GM12878 (cell line): ENCODE data around the gene SPOCK1. TPM values are rescaled to one million over a fixed set of nuclear protein-coding genes. Genes with fewer than 3 reads are reported as not detected.

Experiments used
- ATAC-seq: fragments of 200-7000 bp; cut with Tn5 transposase; 3 replicates; pipeline ENCODE4 v1.9.1; 2020; ENCODE audit warnings: mild to moderate bottlenecking, moderate library complexity
- BruUV-seq: library from RNA; stranded (reverse); fragments of 400-500 nt; replicated peaks from 2 replicates; lab custom pipeline; 2021; lab: Mats Ljungman, UMichigan
- CTCF ChIA-PET: fragments of 300-600 bp; sonication (Branson Sonifier 250); formaldehyde crosslinking; extraction: SDS; loops from one replicate; lab custom pipeline; 2021; ENCODE audit warnings: inconsistent platforms; lab: Yijun Ruan, JAX
- POLR2A ChIA-PET: fragments of 350-600 bp; formaldehyde crosslinking; extraction: SDS; loops from one replicate; lab custom pipeline; 2021; ENCODE audit warnings: inconsistent platforms; lab: Charles Lee
- RAD21 ChIA-PET: fragments of 300-600 bp; sonication (Branson Sonifier 250); formaldehyde crosslinking; loops from one replicate; lab custom pipeline; 2023; ENCODE audit warnings: antibody characterized with exemption; ENCODE audit not compliant: unreplicated experiment; lab: Charles Lee
- SMC1A ChIA-PET: fragments of 300-600 bp; sonication (Branson Sonifier 250); formaldehyde crosslinking; loops from one replicate; lab custom pipeline; 2023; ENCODE audit not compliant: unreplicated experiment, uncharacterized antibody; lab: Charles Lee
- DNase-seq: peaks from one replicate; pipeline ENCODE4 v3.0.0-alpha.2; 2011; ENCODE audit warnings: low read depth, low spot score
- FAIRE-seq: peaks from 3 replicates; lab custom pipeline; 2011; peaks lifted over from hg19 to GRCh38; lab: Jason Lieb, UNC
- H2AFZ ChIP-seq: 2 replicates; pipeline ENCODE4 v1.6.0; 2011; ENCODE audit warnings: low read depth, low read length, control low read depth; ENCODE audit not compliant: control insufficient read depth
- H3K27ac ChIP-seq: 2 replicates; pipeline ENCODE4 v1.5.1; 2011; ENCODE audit warnings: control low read depth; ENCODE audit not compliant: control insufficient read depth, insufficient read depth
- H3K27me3 ChIP-seq, 2 experiments: replicated peaks in 1 of 2; 2 replicates each; pipeline versions ENCODE4 v1.6.0 to v1.6.1; 2011; ENCODE audit warnings: low read length in 1 of 2; ENCODE audit not compliant: control insufficient read depth in 2 of 2, insufficient read depth in 2 of 2
- H3K36me3 ChIP-seq, 2 experiments: 2 replicates each; pipeline ENCODE4 v1.5.1; 2011; ENCODE audit warnings: low read length in 1 of 2; ENCODE audit not compliant: control insufficient read depth in 2 of 2, insufficient read depth in 2 of 2
- H3K4me1 ChIP-seq: 2 replicates; pipeline ENCODE4 v1.6.1; 2011; ENCODE audit warnings: mild to moderate bottlenecking, low read length, moderate library complexity, mixed read lengths; ENCODE audit not compliant: control insufficient read depth, insufficient read depth
- H3K4me2 ChIP-seq: 2 replicates; pipeline ENCODE4 v1.6.0; 2011; ENCODE audit warnings: control low read depth; ENCODE audit not compliant: control insufficient read depth, insufficient read depth
- H3K4me3 ChIP-seq: fragments of 200-600 bp; sonication (generic); 2 replicates; pipeline ENCODE4 v1.5.1; 2016
- H3K79me2 ChIP-seq: 2 replicates; pipeline ENCODE4 v1.6.0; 2011; ENCODE audit warnings: low read length; ENCODE audit not compliant: control insufficient read depth, insufficient read depth
- H3K9ac ChIP-seq: 2 replicates; pipeline ENCODE4 v1.8.0; 2011; ENCODE audit warnings: low read length, control low read depth, mixed read lengths; ENCODE audit not compliant: control insufficient read depth, insufficient read depth
- H3K9me3 ChIP-seq: replicated peaks from 3 replicates; pipeline ENCODE4 v1.5.1; 2011; ENCODE audit warnings: mild to moderate bottlenecking, low read length; ENCODE audit not compliant: control insufficient read depth, insufficient read depth
- H4K20me1 ChIP-seq: 2 replicates; pipeline ENCODE4 v1.6.0; 2011; ENCODE audit not compliant: control insufficient read depth, insufficient read depth
- CBX3 ChIP-seq: fragments of 200-600 bp; sonication (generic); IDR thresholded peaks from 2 replicates; pipeline ENCODE4 v1.6.1; 2016; ENCODE audit warnings: low read depth, borderline replicate concordance
- CHD2 ChIP-seq: IDR thresholded peaks from 2 replicates; pipeline ENCODE4 v1.6.1; 2011; ENCODE audit warnings: low read depth, low read length, improper control_type of control experiment, borderline replicate concordance
- HDGF ChIP-seq: fragments of 450-650 bp; IDR thresholded peaks from 2 replicates; pipeline ENCODE4 v1.6.1; 2016; ENCODE audit warnings: antibody characterized with exemption
- MEF2A ChIP-seq: IDR thresholded peaks from 2 replicates; pipeline ENCODE4 v1.6.1; 2011; ENCODE audit warnings: low read depth, mild to moderate bottlenecking, low read length, moderate library complexity; ENCODE audit not compliant: insufficient read depth
- NR2F1 ChIP-seq: fragments of 450-650 bp; conservative IDR thresholded peaks from 2 replicates; pipeline ENCODE4 v1.6.1; 2017; ENCODE audit warnings: mild to moderate bottlenecking
- NRF1 ChIP-seq: conservative IDR thresholded peaks from 2 replicates; pipeline ENCODE4 v1.6.1; 2011; ENCODE audit warnings: mild to moderate bottlenecking, low read depth, low read length, improper control_type of control experiment
- PAX8 ChIP-seq: fragments of 450-650 bp; IDR thresholded peaks from 2 replicates; pipeline ENCODE4 v1.6.1; 2017; ENCODE audit warnings: mild to moderate bottlenecking, moderate library complexity
- POLR2AphosphoS5 ChIP-seq: IDR thresholded peaks from 2 replicates; pipeline ENCODE4 v1.6.1; 2011; ENCODE audit warnings: mild to moderate bottlenecking, low read length, inconsistent platforms
- RBBP5 ChIP-seq: fragments of 200-600 bp; sonication (generic); conservative IDR thresholded peaks from 2 replicates; pipeline ENCODE4 v1.6.1; 2016
- RCOR1 ChIP-seq: conservative IDR thresholded peaks from 2 replicates; pipeline ENCODE4 v1.6.1; 2012; ENCODE audit warnings: low read depth, low read length, improper control_type of control experiment
- SIN3A ChIP-seq: IDR thresholded peaks from 2 replicates; pipeline ENCODE4 v1.6.1; 2012; ENCODE audit warnings: low read depth, low read length, improper control_type of control experiment
- SRF ChIP-seq, 2 experiments: IDR thresholded peaks; 2 replicates each; pipeline ENCODE4 v1.6.1; 2011; ENCODE audit warnings: low read depth in 2 of 2, low read length in 2 of 2, mild to moderate bottlenecking in 1 of 2, moderate library complexity in 1 of 2
- TARDBP ChIP-seq: IDR thresholded peaks from 2 replicates; pipeline ENCODE4 v1.6.1; 2016; ENCODE audit warnings: borderline replicate concordance
- TCF12 ChIP-seq: IDR thresholded peaks from 2 replicates; pipeline ENCODE4 v1.6.1; 2011; ENCODE audit warnings: low read depth, mild to moderate bottlenecking, low read length
- TCF3 ChIP-seq: IDR thresholded peaks from 2 replicates; pipeline ENCODE4 v1.6.1; 2012; ENCODE audit warnings: low read depth, mild to moderate bottlenecking, low read length, borderline replicate concordance; ENCODE audit not compliant: insufficient read depth
- WGBS: methylation state at CpG from one replicate; pipeline ENCODE4 v1.1.6; 2016; ENCODE audit warnings: low lambda C conversion rate; ENCODE audit not compliant: insufficient replicate concordance, insufficient coverage; ENCODE audit errors: missing lambda C conversion rate; 5-methylcytosine and 5-hydroxymethylcytosine counted together
- in situ Hi-C: fragments of 300-500 bp; cut with MboI; formaldehyde crosslinking; loops from 9 replicates; pipeline ENCODE4 v1.14.3; 2018; ENCODE audit warnings: mixed read lengths
- intact Hi-C: fragments of 100-400 bp; cut with micrococcal nuclease; formaldehyde crosslinking; loops from one replicate; pipeline ENCODE4 v1.14.2; 2022; ENCODE audit not compliant: unreplicated experiment
- polyA plus RNA-seq, 11 experiments: library from polyadenylated mRNA; depleted of rRNA in 4 of 11; unstranded in 6 of 11; stranded (reverse) in 5 of 11; fragments of >200 nt; fragmentation: Nextera tagmentation in 4 of 11; fragmentation: Illumina TruSeq in 1 of 11; extraction: Ambion mirVana in 4 of 11; extraction: Trizol in 1 of 11; gene quantifications; 1 replicate in 1 of 11; 2 replicates in 10 of 11; pipeline versions ENCODE4 v1.2.1 to v1.2.3, GENCODE V29; 2011 to 2016; ENCODE audit warnings: inconsistent platforms in 2 of 11, missing spikeins in 2 of 11, low read depth in 1 of 11
- total RNA-seq, 4 experiments: library from RNA; depleted of rRNA in 3 of 4; stranded (reverse); fragments of >200 nt in 3 of 4; fragmentation: Illumina TruSeq in 1 of 4; extraction: Trizol in 1 of 4; gene quantifications; 2 replicates each; pipeline versions ENCODE4 v1.2.1 to v1.2.3, GENCODE V29; 2013 to 2021
- TF ChIP-seq, protein P1 (sequence below): fragments of 450-650 bp; IDR thresholded peaks from 2 replicates; pipeline ENCODE4 v1.6.1; 2016; ENCODE audit warnings: mild to moderate bottlenecking, moderate library complexity, borderline replicate concordance
- TF ChIP-seq, protein P2 (sequence below), 3 experiments: IDR thresholded peaks in 2 of 3; conservative IDR thresholded peaks in 1 of 3; 2 replicates each; pipeline ENCODE4 v1.5.1; 2011; ENCODE audit warnings: low read depth in 3 of 3, low read length in 3 of 3, mild to moderate bottlenecking in 3 of 3, control low read depth in 2 of 3, moderate library complexity in 2 of 3, inconsistent platforms in 1 of 3, mixed read lengths in 1 of 3; ENCODE audit not compliant: control insufficient read depth in 2 of 3, insufficient read depth in 1 of 3; ENCODE audit errors: extremely low read depth in 1 of 3
- TF ChIP-seq, protein P3 (sequence below): fragments of 150-350 bp; IDR thresholded peaks from 2 replicates; pipeline ENCODE4 v1.6.1; 2016; ENCODE audit warnings: low read depth, low read length

The SPOCK1 gene
- total and polyA plus RNA-seq, 10 of the 15 experiments (the other 5 are each of a cell fraction or from before 2014, with no cell fraction given): 0.06 to 0.68 (median 0.25) TPM; not detected in 3

DNA sequence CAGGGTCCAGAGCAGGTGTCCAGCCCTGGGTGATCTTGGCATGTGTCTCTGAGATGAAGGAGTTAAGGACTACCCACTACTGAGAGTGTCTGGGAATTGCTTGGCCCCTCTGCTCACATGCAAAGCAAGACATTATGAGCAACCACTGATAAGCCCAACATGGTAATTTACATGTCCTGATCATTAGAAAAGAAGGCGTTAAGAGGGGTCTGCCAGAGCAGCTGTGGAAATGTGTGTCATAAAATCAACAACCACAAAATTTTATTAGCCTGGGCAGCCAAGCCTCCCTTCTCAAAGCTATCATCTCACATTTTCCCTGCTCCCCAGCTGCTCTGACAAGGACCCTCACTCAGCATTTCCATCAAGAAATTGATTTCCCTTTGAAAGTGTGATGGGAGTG lies 351.0 kb downstream of the SPOCK1 start:
- BruUV-seq: no TSS peak
- POLR2A ChIA-PET: no interaction called here
- no peak overlapping the region for H2AFZ ChIP-seq
- in situ Hi-C loops: no loop called here
- no peak for ATAC-seq
- H3K27ac ChIP-seq: no peak overlapping the region
- H3K9me3 ChIP-seq: no peaks in the 10 kb centered on the region
- no peak for FAIRE-seq
- H3K36me3 ChIP-seq: no peaks in the 10 kb centered on the region
- SMC1A ChIA-PET: no interaction called here
- DNase-seq: no peak
- RAD21 ChIA-PET: no interaction called here
- no peak overlapping the region for H3K4me3 ChIP-seq
- no peak overlapping the region for H3K9ac ChIP-seq
- H3K79me2 ChIP-seq: no peaks in the 10 kb centered on the region
- H4K20me1 ChIP-seq: no peaks in the 10 kb centered on the region
- H3K4me1 ChIP-seq: no peaks in the 10 kb centered on the region
- no peaks in the 10 kb centered on the region; a peak in 1 of 4 replicates for H3K27me3 ChIP-seq
- 0% methylated on average over 1 of the region's 1 CpG for WGBS
- no peak overlapping the region for H3K4me2 ChIP-seq
- CTCF ChIA-PET: no interaction called here
- intact Hi-C loops: no loop called here
- no peak for TF ChIP-seq RBBP5
- no peak for TF ChIP-seq TCF3
- TF ChIP-seq NR2F1: no peak
- TF ChIP-seq TARDBP: no peak
- TF ChIP-seq POLR2AphosphoS5: no peak
- TF ChIP-seq NRF1: no peak
- TF ChIP-seq MEF2A: no peak
- TF ChIP-seq, protein P1, sequence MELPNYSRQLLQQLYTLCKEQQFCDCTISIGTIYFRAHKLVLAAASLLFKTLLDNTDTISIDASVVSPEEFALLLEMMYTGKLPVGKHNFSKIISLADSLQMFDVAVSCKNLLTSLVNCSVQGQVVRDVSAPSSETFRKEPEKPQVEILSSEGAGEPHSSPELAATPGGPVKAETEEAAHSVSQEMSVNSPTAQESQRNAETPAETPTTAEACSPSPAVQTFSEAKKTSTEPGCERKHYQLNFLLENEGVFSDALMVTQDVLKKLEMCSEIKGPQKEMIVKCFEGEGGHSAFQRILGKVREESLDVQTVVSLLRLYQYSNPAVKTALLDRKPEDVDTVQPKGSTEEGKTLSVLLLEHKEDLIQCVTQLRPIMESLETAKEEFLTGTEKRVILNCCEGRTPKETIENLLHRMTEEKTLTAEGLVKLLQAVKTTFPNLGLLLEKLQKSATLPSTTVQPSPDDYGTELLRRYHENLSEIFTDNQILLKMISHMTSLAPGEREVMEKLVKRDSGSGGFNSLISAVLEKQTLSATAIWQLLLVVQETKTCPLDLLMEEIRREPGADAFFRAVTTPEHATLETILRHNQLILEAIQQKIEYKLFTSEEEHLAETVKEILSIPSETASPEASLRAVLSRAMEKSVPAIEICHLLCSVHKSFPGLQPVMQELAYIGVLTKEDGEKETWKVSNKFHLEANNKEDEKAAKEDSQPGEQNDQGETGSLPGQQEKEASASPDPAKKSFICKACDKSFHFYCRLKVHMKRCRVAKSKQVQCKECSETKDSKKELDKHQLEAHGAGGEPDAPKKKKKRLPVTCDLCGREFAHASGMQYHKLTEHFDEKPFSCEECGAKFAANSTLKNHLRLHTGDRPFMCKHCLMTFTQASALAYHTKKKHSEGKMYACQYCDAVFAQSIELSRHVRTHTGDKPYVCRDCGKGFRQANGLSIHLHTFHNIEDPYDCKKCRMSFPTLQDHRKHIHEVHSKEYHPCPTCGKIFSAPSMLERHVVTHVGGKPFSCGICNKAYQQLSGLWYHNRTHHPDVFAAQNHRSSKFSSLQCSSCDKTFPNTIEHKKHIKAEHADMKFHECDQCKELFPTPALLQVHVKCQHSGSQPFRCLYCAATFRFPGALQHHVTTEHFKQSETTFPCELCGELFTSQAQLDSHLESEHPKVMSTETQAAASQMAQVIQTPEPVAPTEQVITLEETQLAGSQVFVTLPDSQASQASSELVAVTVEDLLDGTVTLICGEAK: no peak
- no peak for TF ChIP-seq CBX3
- TF ChIP-seq SIN3A: no peak
- TF ChIP-seq PAX8: no peak
- TF ChIP-seq, protein P2, sequence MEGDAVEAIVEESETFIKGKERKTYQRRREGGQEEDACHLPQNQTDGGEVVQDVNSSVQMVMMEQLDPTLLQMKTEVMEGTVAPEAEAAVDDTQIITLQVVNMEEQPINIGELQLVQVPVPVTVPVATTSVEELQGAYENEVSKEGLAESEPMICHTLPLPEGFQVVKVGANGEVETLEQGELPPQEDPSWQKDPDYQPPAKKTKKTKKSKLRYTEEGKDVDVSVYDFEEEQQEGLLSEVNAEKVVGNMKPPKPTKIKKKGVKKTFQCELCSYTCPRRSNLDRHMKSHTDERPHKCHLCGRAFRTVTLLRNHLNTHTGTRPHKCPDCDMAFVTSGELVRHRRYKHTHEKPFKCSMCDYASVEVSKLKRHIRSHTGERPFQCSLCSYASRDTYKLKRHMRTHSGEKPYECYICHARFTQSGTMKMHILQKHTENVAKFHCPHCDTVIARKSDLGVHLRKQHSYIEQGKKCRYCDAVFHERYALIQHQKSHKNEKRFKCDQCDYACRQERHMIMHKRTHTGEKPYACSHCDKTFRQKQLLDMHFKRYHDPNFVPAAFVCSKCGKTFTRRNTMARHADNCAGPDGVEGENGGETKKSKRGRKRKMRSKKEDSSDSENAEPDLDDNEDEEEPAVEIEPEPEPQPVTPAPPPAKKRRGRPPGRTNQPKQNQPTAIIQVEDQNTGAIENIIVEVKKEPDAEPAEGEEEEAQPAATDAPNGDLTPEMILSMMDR (IDR thresholded peaks at IDR 0.05 in 2 of 3, conservative IDR thresholded peaks at IDR 0.05 in 1 of 3; ENCODE audit: control insufficient read depth in 2 of 3, extremely low read depth in 1 of 3, insufficient read depth in 1 of 3, low read depth in 3 of 3, low read length in 3 of 3): no peak
- TF ChIP-seq TCF12: no peak
- no peak for TF ChIP-seq HDGF
- TF ChIP-seq RCOR1: no peak
- TF ChIP-seq CHD2: no peak
- TF ChIP-seq SRF (IDR thresholded peaks at IDR 0.05; ENCODE audit: low read depth in 2 of 2, low read length in 2 of 2): no peak
- TF ChIP-seq, protein P3, sequence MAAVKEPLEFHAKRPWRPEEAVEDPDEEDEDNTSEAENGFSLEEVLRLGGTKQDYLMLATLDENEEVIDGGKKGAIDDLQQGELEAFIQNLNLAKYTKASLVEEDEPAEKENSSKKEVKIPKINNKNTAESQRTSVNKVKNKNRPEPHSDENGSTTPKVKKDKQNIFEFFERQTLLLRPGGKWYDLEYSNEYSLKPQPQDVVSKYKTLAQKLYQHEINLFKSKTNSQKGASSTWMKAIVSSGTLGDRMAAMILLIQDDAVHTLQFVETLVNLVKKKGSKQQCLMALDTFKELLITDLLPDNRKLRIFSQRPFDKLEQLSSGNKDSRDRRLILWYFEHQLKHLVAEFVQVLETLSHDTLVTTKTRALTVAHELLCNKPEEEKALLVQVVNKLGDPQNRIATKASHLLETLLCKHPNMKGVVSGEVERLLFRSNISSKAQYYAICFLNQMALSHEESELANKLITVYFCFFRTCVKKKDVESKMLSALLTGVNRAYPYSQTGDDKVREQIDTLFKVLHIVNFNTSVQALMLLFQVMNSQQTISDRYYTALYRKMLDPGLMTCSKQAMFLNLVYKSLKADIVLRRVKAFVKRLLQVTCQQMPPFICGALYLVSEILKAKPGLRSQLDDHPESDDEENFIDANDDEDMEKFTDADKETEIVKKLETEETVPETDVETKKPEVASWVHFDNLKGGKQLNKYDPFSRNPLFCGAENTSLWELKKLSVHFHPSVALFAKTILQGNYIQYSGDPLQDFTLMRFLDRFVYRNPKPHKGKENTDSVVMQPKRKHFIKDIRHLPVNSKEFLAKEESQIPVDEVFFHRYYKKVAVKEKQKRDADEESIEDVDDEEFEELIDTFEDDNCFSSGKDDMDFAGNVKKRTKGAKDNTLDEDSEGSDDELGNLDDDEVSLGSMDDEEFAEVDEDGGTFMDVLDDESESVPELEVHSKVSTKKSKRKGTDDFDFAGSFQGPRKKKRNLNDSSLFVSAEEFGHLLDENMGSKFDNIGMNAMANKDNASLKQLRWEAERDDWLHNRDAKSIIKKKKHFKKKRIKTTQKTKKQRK: no peak
